ENCODE results near the gene ECT2L. TPM values are rescaled to one million over a fixed set of nuclear protein-coding genes. Genes with fewer than 3 reads are reported as not detected.
"Not testable (repeated sequence)": the region's sequence is repeated elsewhere in the genome, so short reads cannot be mapped to it uniquely, and the experiment has no call there.

ECT2L gene
- total and polyA plus RNA-seq, 2 experiments from 2014 or later, result not detected

DNA sequence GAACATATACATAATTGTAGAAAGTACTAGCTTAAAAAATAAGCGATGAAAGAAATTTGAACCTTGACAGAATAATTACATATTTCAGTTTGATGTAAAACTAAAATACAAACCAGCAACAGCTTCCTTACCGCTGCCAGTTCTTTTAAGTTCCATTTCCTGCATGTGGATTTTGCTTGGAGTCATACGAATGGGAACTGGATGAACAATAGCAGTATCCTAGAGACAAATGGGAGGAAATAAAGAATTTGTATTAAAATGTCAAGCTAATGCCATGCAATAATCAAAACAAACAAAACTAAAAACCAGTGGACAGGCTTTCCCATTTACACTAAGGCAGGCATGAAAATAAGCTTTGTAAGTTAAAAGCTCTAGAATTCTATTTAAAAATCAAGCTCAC, 125.0 kb downstream of the ECT2L start:
- H3K27ac ChIP-seq, result no peak overlapping the region
- DNase-seq (ENCODE audit: low read depth in 1 of 2, low spot score in 1 of 2), result no peak
- peaks cover 23% of the 10 kb centered on the region for H3K36me3 ChIP-seq
- H3K9me3 ChIP-seq (ENCODE audit: low read depth), result no peaks in the 10 kb centered on the region
- no peak overlapping the region for H3K4me3 ChIP-seq
- TF ChIP-seq, protein P1, sequence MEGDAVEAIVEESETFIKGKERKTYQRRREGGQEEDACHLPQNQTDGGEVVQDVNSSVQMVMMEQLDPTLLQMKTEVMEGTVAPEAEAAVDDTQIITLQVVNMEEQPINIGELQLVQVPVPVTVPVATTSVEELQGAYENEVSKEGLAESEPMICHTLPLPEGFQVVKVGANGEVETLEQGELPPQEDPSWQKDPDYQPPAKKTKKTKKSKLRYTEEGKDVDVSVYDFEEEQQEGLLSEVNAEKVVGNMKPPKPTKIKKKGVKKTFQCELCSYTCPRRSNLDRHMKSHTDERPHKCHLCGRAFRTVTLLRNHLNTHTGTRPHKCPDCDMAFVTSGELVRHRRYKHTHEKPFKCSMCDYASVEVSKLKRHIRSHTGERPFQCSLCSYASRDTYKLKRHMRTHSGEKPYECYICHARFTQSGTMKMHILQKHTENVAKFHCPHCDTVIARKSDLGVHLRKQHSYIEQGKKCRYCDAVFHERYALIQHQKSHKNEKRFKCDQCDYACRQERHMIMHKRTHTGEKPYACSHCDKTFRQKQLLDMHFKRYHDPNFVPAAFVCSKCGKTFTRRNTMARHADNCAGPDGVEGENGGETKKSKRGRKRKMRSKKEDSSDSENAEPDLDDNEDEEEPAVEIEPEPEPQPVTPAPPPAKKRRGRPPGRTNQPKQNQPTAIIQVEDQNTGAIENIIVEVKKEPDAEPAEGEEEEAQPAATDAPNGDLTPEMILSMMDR (IDR thresholded peaks at IDR 0.05; ENCODE audit: low read depth, low read length), result no peak
- H3K4me1 ChIP-seq (ENCODE audit: low read depth), result no peaks in the 10 kb centered on the region
- no peaks in the 10 kb centered on the region for H3K27me3 ChIP-seq

DNA sequence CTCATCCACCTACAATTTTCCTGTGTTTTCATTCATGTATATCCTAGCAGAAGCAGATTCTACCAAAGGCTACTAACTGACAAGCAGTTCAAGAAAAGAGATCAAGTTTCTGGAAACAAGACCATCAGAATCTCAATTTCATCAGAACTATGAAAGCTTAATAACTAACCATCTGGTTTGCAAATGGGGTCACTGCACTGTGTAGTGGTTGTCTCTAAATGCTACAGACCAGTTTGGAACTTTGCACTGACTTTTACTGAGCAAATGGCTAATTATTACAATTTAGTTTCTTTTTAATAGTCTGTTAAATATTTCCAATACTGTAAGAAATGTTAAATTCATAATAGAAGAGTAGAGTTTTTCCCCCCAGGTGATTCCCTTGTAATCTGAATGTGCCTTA, 127.7 kb downstream of the ECT2L start:
- TF ChIP-seq, protein P1 (IDR thresholded peaks at IDR 0.05; ENCODE audit: low read depth, low read length), result no peak
- H3K4me3 ChIP-seq, result no peak overlapping the region
- no peak overlapping the region for H3K27ac ChIP-seq
- no peaks in the 10 kb centered on the region for H3K4me1 ChIP-seq (ENCODE audit: low read depth)
- H3K36me3 ChIP-seq, result peaks cover 20% of the 10 kb centered on the region
- DNase-seq (ENCODE audit: low read depth in 1 of 2, low spot score in 1 of 2), result no peak
- H3K9me3 ChIP-seq (ENCODE audit: low read depth), result no peaks in the 10 kb centered on the region
- H3K27me3 ChIP-seq, result no peaks in the 10 kb centered on the region

DNA sequence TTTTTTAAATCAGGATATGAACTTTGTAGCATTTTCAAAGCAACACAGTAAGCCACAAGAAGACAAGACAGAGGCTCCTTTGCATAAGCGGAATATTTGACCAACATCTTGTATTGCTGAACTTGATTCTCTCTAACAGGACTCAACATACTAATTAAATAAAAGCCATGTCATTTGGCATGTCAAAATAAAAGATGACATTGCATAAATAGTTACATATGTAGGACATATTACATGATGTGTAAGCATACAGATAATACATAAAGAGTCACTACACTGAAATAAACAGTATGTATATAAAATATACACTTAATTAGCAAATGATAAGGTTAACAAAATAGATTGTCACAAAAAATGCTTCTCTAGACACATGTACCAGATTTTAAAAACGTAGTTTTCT, 129.9 kb downstream of the ECT2L start:
- no peak for DNase-seq (ENCODE audit: low read depth in 1 of 2, low spot score in 1 of 2)
- Histone ChIP-seq H3K27me3 (no peaks in the 10 kb centered on the region), H3K4me1 (ENCODE audit: low read depth) (no peaks in the 10 kb centered on the region), H3K9me3 (ENCODE audit: low read depth) (no peaks in the 10 kb centered on the region), H3K36me3 (peaks cover 17% of the 10 kb centered on the region), H3K27ac (no peak overlapping the region), H3K4me3 (no peak overlapping the region)
- TF ChIP-seq, protein P1 (IDR thresholded peaks at IDR 0.05; ENCODE audit: low read depth, low read length), result no peak

DNA sequence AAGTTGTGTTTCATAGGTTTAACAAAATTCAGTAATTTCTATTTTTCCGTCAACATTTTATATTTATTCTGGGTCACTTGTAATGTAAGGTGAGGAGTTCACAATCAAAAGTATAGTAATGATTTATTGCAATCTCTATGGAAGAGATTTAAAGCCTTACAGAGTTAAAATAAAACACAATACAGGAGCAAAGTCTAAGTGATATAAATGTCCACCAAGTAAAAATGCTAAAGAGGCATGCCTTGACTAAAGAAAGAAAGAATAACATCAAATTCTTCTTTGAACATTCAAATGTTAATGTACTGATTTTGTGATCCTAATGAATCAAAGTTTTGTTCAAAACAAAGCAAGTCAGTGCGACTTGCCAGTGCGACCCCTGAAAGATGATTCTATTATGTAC, 130.7 kb downstream of the ECT2L start:
- no peak overlapping the region for H3K4me3 ChIP-seq
- no peaks in the 10 kb centered on the region for H3K27me3 ChIP-seq
- peaks cover 17% of the 10 kb centered on the region for H3K36me3 ChIP-seq
- no peak overlapping the region for H3K27ac ChIP-seq
- no peaks in the 10 kb centered on the region for H3K9me3 ChIP-seq (ENCODE audit: low read depth)
- no peak for DNase-seq (ENCODE audit: low read depth in 1 of 2, low spot score in 1 of 2)
- TF ChIP-seq, protein P1 (IDR thresholded peaks at IDR 0.05; ENCODE audit: low read depth, low read length), result no peak
- H3K4me1 ChIP-seq (ENCODE audit: low read depth), result no peaks in the 10 kb centered on the region

DNA sequence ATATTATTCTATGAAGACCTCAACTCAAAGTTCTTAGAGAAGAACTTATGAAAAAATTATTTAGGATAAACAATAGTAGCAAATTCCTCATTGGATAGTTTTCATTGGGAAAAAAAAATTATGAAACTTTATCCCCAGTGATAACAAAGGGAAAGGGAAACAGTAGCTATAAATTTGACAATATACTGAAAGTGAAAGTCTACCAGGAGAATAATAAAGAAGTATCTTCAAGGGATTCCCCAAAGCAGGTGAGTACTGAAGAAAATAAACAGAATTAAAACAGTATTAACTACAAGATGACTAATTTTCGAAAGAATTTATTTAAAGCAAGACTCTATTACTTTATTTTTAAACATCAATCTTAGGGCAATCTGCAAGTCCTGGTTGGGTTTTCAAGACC, 135.8 kb downstream of the ECT2L start:
- H3K36me3 ChIP-seq, result peaks cover 17% of the 10 kb centered on the region
- H3K4me3 ChIP-seq, result no peak overlapping the region
- TF ChIP-seq, protein P1 (IDR thresholded peaks at IDR 0.05; ENCODE audit: low read depth, low read length), result no peak
- no peak overlapping the region for H3K27ac ChIP-seq
- H3K9me3 ChIP-seq (ENCODE audit: low read depth), result no peaks in the 10 kb centered on the region
- DNase-seq (ENCODE audit: low read depth in 1 of 2, low spot score in 1 of 2), result no peak
- no peaks in the 10 kb centered on the region for H3K27me3 ChIP-seq
- no peaks in the 10 kb centered on the region for H3K4me1 ChIP-seq (ENCODE audit: low read depth)

DNA sequence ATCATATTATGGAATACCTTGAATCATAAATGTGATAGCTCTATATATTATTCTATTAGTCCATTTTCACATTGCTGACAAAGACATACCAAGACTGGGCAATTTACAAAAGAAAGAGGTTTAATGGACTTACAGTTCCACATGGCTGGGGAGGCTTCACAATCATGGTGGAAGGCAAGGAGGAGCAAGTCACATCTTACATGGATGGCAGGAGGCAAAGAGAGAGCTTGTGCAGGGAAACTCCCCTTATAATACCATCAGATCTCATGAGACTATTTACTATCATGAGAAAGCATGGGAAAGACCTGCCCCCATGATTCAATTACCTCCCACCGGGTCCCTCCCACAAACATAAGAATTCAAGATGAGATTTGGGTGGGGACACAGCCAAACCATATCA, 141.0 kb downstream of the ECT2L start:
- H3K27me3 ChIP-seq; H3K4me3 ChIP-seq; DNase-seq (ENCODE audit: low read depth in 1 of 2, low spot score in 1 of 2); H3K27ac ChIP-seq; H3K9me3 ChIP-seq (ENCODE audit: low read depth); H3K4me1 ChIP-seq (ENCODE audit: low read depth): not testable (repeated sequence)
- H3K36me3 ChIP-seq, result peaks cover 24% of the 10 kb centered on the region

Data from cardiac muscle cell (in vitro differentiated cells and primary cell).